GM18505 (cell line): Measurements from ENCODE around the gene TMUB1.
"Not testable (repeated sequence)": the region's sequence is repeated elsewhere in the genome, so short reads cannot be mapped to it uniquely, and the experiment has no call there.

Experiments
- ATAC-seq: cut with Tn5 transposase; IDR thresholded peaks from one replicate; pipeline ENCODE4 v1.9.1; 2021; ENCODE audit not compliant: unreplicated experiment
- POLR2A ChIP-seq: IDR thresholded peaks from 4 replicates; pipeline ENCODE4 v1.6.1; 2011; ENCODE audit warnings: borderline replicate concordance; ENCODE audit not compliant: insufficient read depth, insufficient read length; ENCODE audit errors: extremely low read depth

Gene TMUB1

DNA sequence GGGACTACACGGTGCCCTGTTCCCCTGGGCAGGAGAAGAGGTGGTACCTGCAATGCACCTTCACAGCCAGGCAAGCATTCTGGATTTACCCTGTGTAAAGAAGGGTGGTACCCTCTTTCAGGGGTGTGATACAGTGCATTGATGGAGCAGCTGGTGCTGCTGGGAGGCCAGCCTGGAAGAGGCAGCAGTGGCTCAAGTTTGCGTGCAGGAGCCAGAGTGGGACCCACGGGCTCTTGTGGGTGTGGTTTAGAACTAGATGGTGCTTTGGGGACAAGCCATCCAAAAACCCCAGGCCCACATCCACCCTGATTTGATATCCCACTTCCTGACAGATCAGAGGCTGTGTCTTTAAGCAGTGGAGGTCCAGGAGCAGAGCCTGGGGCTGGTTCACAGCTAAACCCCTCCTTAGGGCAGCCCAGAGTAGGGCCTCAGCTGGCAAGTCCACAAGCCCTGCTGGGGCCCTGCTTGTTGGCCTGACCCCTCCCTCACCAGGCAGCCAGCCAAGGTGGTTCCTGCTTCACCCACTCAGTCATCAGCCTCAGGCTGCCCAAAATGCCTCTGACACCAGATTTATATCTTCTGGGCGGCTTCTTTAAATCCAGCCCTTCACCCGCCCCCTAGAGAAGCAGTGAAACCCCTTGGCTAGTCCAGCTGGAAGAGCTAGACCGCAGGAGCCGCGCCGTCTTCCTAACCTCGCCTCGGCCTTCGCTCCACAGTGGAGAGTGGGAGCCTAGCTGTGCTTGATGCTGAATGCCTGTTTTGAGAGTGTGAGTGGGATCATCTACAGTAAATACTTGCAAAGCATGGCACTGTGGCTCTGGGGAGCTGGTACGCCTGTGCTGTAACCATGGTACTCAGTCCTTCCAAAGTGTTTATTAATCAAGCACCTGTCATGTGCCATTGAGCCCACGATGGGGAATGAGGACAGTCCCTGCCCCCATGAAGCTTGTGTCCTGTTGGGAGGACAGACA is 36.4 kb downstream of the TMUB1 start:
- no peak for TF ChIP-seq POLR2A
- ATAC-seq, result no peak

DNA sequence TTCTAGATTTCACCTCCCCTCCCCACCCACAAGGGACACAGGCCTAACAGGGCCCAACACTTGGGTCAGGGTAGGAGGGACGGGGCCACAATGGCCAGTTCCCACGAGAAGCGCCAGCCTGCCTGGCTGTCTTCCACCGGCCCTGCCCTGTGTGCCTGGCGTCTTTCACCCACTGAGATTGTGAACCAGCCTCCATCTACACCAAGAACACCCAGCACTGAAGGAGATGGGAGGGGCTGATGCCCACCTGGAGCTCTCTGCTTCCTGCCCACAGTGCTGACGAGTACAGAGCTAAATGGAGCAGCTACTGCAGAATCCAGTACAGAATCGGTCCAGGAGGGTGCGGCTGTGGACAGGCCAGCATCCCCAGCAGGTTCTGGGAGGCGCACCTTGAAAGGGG is 37.3 kb downstream of the TMUB1 start:
- no peak for TF ChIP-seq POLR2A
- ATAC-seq, result no peak

DNA sequence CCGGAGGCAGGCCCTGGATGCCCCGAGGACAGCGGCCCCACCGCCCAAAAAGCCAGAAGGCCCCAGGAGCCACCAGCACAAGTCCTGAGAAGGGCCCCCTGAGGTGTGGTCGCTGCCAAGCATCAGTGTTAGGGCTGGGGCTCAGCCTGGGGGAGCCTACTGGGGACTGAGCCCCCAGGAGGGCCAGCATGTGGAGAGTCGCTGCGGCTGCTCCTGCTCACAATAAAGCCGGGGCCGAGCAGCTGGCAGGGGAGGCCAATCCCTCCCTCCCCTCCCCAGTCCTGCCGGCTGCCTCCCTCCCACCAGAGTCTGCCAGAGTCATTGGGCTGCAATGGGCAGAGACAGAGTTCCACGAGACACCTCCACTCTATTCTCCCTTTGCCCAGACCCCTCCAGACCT is 38.0 kb downstream of the TMUB1 start:
- TF ChIP-seq POLR2A, result no peak
- no peak for ATAC-seq

DNA sequence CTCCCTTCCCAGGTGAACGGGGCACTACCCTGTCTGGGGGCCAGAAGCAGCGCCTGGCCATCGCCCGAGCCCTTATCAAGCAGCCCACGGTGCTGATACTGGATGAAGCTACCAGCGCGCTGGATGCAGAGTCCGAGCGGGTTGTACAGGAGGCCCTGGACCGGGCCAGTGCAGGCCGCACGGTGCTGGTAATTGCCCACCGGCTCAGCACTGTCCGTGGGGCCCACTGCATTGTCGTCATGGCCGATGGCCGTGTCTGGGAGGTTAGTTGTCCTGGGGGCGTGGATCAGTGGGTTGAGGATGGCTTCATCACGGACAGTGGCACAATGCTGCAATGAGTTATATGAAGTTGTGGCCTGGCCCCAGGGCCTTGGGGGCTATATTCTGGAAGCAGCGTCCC is 39.3 kb downstream of the TMUB1 start:
- ATAC-seq, result no peak
- TF ChIP-seq POLR2A, result no peak

DNA sequence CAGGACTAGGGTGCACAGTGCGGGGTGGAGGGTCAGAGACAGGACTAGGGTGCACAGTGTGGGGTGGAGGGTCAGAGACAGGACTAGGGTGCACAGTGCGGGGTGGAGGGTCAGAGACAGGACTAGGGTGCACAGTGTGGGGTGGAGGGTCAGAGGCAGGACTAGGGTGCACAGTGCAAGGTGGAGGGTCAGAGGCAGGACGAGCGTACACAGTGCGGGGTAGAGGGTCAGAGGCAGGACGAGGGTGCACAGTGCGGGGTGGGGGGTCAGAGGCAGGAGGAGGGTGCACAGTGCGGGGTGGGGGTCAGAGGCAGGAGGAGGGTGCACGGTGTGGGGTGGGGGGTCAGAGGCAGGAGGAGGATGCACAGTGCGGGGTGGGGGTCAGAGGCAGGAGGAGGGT is 39.8 kb downstream of the TMUB1 start:
- ATAC-seq, result not testable (repeated sequence)

DNA sequence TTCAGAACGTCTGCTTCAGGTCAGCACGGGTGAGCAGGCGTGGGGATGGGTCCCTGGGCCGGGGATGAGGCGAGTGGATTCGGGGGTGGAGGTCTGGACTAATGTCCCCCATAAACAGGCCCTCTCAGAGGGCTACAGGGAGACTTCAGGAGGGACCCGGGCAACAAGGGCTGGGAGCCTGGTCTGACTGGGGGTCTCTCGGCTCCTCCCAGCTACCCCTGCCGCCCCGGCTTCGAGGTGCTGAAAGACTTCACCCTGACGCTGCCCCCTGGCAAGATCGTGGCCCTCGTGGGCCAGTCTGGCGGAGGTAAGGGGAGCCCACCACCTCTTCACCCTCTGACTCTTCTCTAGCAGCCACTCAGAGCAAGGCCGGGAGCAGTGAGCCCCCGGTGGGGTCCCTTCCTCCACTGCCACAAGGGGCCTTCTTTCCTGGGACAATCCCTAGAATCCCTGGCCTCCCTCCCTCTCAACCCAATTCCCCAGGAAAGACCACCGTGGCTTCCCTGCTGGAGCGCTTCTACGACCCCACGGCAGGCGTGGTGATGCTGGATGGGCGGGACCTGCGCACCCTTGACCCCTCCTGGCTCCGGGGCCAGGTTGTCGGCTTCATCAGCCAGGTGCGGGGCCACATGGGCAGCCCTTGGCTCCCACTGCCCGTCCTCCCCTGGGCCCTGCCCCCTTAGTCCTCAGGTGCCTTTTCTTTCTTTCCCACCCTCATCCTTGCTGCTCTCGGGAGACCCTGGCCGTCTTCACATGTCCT is 42.5 kb downstream of the TMUB1 start:
- no peak for TF ChIP-seq POLR2A
- no peak for ATAC-seq

DNA sequence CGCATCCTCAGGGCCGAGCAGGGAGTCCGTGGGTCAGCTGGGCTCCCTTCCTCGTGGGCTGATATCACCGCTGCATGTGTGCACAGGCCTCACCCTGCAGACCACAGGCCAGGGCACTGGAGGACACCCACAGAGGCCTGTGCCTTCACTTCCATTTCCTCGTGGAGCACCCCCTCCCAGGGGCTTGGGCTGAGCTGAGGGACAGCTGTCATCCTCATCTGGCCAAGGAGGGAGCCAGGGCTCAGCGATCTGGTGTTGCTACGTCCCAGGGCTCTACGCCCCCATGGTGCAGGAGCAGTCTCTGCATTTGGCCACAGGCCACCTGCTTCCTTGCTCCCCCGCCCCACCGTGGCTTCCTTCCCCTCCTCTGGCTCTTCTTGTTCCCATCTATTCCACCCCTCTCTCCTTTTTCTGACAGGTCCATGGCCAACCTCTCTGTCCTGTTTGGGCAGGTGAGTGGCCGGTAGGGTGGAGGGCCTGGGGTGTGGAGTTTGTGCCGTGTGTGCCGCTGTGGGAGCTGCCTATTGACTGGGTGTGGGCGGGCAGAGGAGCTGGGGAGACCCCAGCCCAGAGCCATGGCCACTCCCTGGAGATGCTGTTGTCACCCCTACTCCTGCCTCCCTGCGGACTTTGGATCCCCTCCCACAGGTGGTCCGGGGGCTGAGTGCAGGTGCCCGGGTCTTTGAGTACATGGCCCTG is 43.3 kb downstream of the TMUB1 start:
- no peak for TF ChIP-seq POLR2A
- ATAC-seq, result no peak

DNA sequence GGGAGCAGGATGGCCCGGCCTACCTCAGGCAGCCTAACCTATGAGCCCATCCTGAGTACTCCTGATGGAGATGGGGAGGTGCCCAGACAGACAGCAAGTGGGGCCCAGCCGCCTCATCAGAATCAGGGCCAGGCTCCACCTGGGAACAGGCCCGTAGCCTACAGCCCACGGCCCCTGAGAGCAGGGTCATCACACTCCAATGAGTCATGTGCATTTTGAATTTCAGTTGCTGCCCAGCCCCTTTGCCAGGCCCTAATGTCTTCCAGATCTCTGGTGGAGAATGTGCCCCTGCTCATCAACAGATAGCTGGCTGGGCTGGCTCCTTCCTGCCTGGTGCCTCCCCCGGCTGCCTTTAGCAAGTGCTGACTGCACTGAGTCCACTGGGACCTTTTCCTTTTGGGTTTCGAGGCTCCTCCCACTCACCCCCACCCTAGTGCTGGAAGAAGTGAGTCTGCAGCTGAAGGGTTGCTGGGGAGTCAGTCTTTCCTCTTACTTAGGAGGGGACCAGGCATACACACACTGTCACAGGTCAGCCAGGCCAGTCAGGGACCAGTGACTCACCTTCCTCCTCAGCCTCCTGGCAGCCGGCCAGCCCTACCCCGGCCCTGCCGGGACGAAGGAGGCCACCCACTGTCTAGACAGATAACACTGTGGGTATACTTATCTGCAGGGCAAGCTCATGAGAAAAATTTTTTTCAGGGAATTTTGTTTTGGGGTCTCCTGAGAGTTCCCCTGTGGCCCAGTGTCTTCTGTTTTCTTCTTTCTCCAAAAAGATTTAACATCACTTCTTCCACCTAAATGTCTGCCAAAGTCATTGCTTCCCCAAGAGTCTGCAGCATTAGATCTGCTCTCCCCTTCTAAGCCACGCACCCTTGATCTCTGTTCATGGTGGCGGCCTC is 44.1 kb downstream of the TMUB1 start:
- ATAC-seq, result no peak
- no peak for TF ChIP-seq POLR2A

DNA sequence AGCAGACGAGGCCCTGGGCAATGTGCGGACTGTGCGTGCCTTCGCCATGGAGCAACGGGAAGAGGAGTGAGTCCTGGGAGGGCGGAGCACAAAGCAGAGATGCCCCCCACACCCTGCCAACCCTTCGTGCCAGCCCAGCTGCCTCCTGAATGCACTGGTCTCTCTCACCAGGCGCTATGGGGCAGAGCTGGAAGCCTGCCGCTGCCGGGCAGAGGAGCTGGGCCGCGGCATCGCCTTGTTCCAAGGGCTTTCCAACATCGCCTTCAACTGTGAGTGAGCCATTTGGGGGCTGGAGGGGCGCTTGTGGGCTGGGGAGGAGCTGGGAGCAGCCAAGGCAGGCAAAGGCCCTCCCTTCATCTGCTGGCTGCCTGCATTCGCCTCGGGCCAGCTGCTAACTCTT is 47.4 kb downstream of the TMUB1 start:
- TF ChIP-seq POLR2A, result no peak
- ATAC-seq, result no peak

DNA sequence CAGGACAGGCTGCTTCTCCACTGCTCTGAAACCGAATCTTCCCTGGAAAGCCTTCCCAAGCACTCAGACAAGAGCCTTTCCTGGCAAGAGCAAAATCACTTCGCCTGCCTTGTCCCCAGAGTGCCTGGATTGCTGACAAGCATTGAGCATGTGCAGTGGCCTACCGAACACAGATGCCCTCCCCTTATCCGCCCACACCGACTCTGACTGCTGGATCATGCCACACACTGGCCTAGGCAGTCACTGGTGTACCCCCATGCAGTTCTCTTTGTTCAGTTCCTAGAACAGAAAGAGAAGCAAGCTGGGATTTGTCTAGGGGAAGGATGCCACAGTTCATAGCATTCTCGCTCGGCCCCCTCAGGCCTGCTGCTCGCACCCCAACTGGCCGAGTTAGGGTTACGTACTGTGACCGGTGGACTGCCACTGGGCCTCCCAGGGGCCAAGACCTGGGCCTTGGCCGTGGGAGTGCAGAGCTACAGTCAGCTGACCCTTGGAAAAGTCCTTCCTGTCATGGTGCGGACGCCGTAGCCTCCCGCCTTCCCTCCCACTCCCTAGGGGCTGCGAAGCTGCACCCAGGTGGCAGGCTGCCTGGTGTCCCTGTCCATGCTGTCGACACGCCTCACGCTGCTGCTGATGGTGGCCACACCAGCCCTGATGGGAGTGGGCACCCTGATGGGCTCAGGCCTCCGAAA is 48.1 kb downstream of the TMUB1 start:
- TF ChIP-seq POLR2A, result no peak
- ATAC-seq, result no peak

DNA sequence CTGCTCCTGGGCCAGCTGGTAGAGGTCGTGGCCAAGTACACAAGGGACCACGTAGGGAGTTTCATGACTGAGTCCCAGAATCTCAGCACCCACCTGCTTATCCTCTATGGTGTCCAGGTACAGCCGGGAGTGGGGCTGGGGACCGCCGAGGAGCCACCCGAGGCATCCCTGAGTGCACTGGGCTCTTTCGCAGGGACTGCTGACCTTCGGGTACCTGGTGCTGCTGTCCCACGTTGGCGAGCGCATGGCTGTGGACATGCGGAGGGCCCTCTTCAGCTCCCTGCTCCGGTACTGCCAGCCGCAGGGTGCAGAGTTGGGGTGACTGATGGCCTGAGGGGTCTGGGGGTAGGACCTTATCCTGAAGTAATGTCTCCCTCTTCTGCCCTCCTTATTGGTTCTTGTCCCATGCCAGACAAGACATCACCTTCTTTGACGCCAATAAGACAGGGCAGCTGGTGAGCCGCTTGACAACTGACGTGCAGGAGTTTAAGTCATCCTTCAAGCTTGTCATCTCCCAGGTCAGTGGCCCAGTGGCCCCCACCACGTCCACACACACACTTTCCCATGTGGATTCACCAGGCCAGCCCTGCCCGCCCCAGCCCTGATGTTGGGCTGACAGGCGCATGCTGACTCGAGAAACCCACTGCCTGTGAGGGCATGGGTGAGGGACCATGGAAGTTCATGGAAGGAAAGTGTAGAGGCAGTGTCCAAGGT is 48.8 kb downstream of the TMUB1 start:
- ATAC-seq, result no peak
- no peak for TF ChIP-seq POLR2A
